ENCODE measurements around the gene DGKB.

DNA sequence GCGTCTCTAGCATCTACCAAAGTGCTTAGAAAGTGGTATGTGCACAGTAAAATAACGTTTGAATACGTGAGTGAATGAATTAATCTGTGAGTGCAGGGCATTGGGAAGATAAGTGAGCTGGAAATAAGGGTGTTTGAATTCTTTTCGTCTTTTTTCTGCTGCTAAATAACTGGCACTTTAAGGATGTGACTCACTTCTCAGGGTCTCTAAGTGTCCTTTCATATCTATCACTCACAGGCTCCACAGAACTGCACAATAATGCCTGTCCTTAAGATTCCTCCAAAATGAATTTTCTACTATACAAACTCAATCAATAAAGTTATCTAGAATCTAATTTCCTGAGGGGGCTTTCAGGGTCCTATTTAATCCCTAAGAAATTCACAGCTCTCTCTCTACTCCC lies 3.2 kb upstream of the DGKB start:
- TF ChIP-seq POLR2A (IDR thresholded peaks at IDR 0.05): no peak
- TF ChIP-seq, protein P1, sequence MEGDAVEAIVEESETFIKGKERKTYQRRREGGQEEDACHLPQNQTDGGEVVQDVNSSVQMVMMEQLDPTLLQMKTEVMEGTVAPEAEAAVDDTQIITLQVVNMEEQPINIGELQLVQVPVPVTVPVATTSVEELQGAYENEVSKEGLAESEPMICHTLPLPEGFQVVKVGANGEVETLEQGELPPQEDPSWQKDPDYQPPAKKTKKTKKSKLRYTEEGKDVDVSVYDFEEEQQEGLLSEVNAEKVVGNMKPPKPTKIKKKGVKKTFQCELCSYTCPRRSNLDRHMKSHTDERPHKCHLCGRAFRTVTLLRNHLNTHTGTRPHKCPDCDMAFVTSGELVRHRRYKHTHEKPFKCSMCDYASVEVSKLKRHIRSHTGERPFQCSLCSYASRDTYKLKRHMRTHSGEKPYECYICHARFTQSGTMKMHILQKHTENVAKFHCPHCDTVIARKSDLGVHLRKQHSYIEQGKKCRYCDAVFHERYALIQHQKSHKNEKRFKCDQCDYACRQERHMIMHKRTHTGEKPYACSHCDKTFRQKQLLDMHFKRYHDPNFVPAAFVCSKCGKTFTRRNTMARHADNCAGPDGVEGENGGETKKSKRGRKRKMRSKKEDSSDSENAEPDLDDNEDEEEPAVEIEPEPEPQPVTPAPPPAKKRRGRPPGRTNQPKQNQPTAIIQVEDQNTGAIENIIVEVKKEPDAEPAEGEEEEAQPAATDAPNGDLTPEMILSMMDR (IDR thresholded peaks at IDR 0.05): no peak

Data from adrenal gland (tissue), 5 donors.